ENCODE measurements around the gene HIGD2A.
A peak's percentile ranks its signal among the peaks of the same experiment; 100 is the strongest.

The HIGD2A gene

GRCh38 chr5:176388444-176389134 lies at the start of gene HIGD2A, which contains the start of gene NOP16:
TSS of gene HIGD2A (plus strand) at chr5:176388751. CDS start at chr5:176388820, 69 bp downstream.
TSS of gene NOP16 (minus strand) at chr5:176388598. CDS start at chr5:176388539, 59 bp downstream.
- DNase-seq (ENCODE audit: low read depth, low spot score) = peak; percentile 99

GRCh38 chr5:176339304-176339703 lies 49.2 kb upstream of the HIGD2A start:
- DNase-seq (ENCODE audit: low read depth, low spot score) = no peak

GRCh38 chr5:176341325-176342157 lies 47.0 kb upstream of the HIGD2A start:
- no peak for DNase-seq (ENCODE audit: low read depth, low spot score)

- DNase-seq (ENCODE audit: low read depth, low spot score) = no peak
Observed at GRCh38 chr5:176342158-176342483, 46.4 kb upstream of the HIGD2A start.

GRCh38 chr5:176342766-176343458 lies 45.6 kb upstream of the HIGD2A start:
- DNase-seq (ENCODE audit: low read depth, low spot score) = no peak

- DNase-seq (ENCODE audit: low read depth, low spot score) = peak; percentile 35
Observed at GRCh38 chr5:176350416-176350815, 38.1 kb upstream of the HIGD2A start.

GRCh38 chr5:176352116-176352878 lies 36.3 kb upstream of the HIGD2A start:
- DNase-seq (ENCODE audit: low read depth, low spot score) = no peak

- DNase-seq (ENCODE audit: low read depth, low spot score) = no peak
Observed at GRCh38 chr5:176353533-176353932, 35.0 kb upstream of the HIGD2A start.

GRCh38 chr5:176355400-176356178 lies 33.0 kb upstream of the HIGD2A start:
- DNase-seq (ENCODE audit: low read depth, low spot score) = no peak

- DNase-seq (ENCODE audit: low read depth, low spot score) = no peak
Observed at GRCh38 chr5:176356179-176356566, 32.4 kb upstream of the HIGD2A start.

- DNase-seq (ENCODE audit: low read depth, low spot score) = no peak
Observed at GRCh38 chr5:176359658-176360057, 28.9 kb upstream of the HIGD2A start.

- peak; percentile 52 for DNase-seq (ENCODE audit: low read depth, low spot score)
Observed at GRCh38 chr5:176360894-176361436, 27.6 kb upstream of the HIGD2A start.

- DNase-seq (ENCODE audit: low read depth, low spot score) = peak; percentile 96
Observed at GRCh38 chr5:176361437-176362232, 26.9 kb upstream of the HIGD2A start, which contains the start of gene KIAA1191. TSS of gene KIAA1191 (minus strand) at chr5:176361764. CDS start at chr5:176359508, 2,256 bp downstream.

- DNase-seq (ENCODE audit: low read depth, low spot score) = no peak
Observed at GRCh38 chr5:176362233-176362490, 26.4 kb upstream of the HIGD2A start.

- DNase-seq (ENCODE audit: low read depth, low spot score) = no peak
Observed at GRCh38 chr5:176364765-176365350, 23.7 kb upstream of the HIGD2A start.

GRCh38 chr5:176365351-176366231 lies 23.0 kb upstream of the HIGD2A start, which contains the start of gene ARL10:
TSS of gene ARL10 (plus strand) at chr5:176365487. CDS start at chr5:176365564, 77 bp downstream.
- DNase-seq (ENCODE audit: low read depth, low spot score) = peak; percentile 82

- DNase-seq (ENCODE audit: low read depth, low spot score) = no peak
Observed at GRCh38 chr5:176366232-176366894, 22.2 kb upstream of the HIGD2A start.

GRCh38 chr5:176368726-176369125 lies 19.8 kb upstream of the HIGD2A start:
- DNase-seq (ENCODE audit: low read depth, low spot score) = no peak
